Neutrophil (primary cell): ENCODE data around the gene BMP5.

Experiments
- H3K27ac ChIP-seq: fragments of 200-600 bp; sonication (generic); 2 replicates; pipeline ENCODE4 v1.5.1; 2016; ENCODE audit warnings: mild to moderate bottlenecking, moderate library complexity
- H3K27me3 ChIP-seq: fragments of 200-600 bp; sonication (generic); 2 replicates; pipeline ENCODE4 v1.6.0; 2016; ENCODE audit warnings: mild to moderate bottlenecking
- H3K36me3 ChIP-seq: fragments of 200-600 bp; sonication (generic); 2 replicates; pipeline ENCODE4 v1.5.1; 2017
- H3K4me1 ChIP-seq, 2 experiments: fragments of 200-600 bp in 1 of 2; sonication (generic) in 1 of 2; 1 replicate in 1 of 2; 2 replicates in 1 of 2; pipeline versions ENCODE4 v1.5.1 to v1.6.1; 2013 to 2016; ENCODE audit warnings: low read depth in 1 of 2, low read length in 1 of 2, mild to moderate bottlenecking in 1 of 2, moderate library complexity in 1 of 2; ENCODE audit not compliant: control insufficient read depth in 1 of 2, insufficient read depth in 1 of 2
- H3K4me3 ChIP-seq, 2 experiments: fragments of 200-600 bp in 1 of 2; sonication (generic) in 1 of 2; 1 replicate in 1 of 2; 2 replicates in 1 of 2; pipeline ENCODE4 v1.5.1; 2013 to 2016; ENCODE audit warnings: low read depth in 1 of 2, low read length in 1 of 2, mild to moderate bottlenecking in 1 of 2, moderate library complexity in 1 of 2
- H3K9me3 ChIP-seq: fragments of 200-600 bp; sonication (generic); 2 replicates; pipeline ENCODE4 v1.5.1; 2016
- CTCF ChIP-seq: fragments of 200-600 bp; sonication (generic); IDR thresholded peaks from 2 replicates; pipeline ENCODE4 v1.5.1; 2016; ENCODE audit warnings: antibody characterized with exemption

The BMP5 gene

GRCh38 chr6:55748880-55749279, 126.5 kb downstream of the BMP5 start:
- H3K9me3 ChIP-seq, result no peaks in the 10 kb centered on the region
- no peak overlapping the region for H3K27ac ChIP-seq
- no peaks in the 10 kb centered on the region for H3K27me3 ChIP-seq
- H3K4me1 ChIP-seq, result no peaks in the 10 kb centered on the region
- no peak overlapping the region for H3K4me3 ChIP-seq
- no peaks in the 10 kb centered on the region for H3K36me3 ChIP-seq
- TF ChIP-seq CTCF, result no peak

- H3K36me3 ChIP-seq, result no peaks in the 10 kb centered on the region
- no peaks in the 10 kb centered on the region for H3K9me3 ChIP-seq
- H3K27ac ChIP-seq, result no peak overlapping the region
- H3K27me3 ChIP-seq, result no peaks in the 10 kb centered on the region
- no peak overlapping the region for H3K4me3 ChIP-seq
- TF ChIP-seq CTCF, result no peak
- H3K4me1 ChIP-seq, result no peaks in the 10 kb centered on the region
Measured at GRCh38 chr6:55746473-55746872, 128.9 kb downstream of the BMP5 start.

GRCh38 chr6:55734256-55734655, 141.1 kb downstream of the BMP5 start:
- no peaks in the 10 kb centered on the region for H3K9me3 ChIP-seq
- no peaks in the 10 kb centered on the region for H3K36me3 ChIP-seq
- no peak overlapping the region for H3K4me3 ChIP-seq
- no peak overlapping the region for H3K27ac ChIP-seq
- TF ChIP-seq CTCF, result no peak
- no peaks in the 10 kb centered on the region for H3K27me3 ChIP-seq
- H3K4me1 ChIP-seq, result no peaks in the 10 kb centered on the region

DNA sequence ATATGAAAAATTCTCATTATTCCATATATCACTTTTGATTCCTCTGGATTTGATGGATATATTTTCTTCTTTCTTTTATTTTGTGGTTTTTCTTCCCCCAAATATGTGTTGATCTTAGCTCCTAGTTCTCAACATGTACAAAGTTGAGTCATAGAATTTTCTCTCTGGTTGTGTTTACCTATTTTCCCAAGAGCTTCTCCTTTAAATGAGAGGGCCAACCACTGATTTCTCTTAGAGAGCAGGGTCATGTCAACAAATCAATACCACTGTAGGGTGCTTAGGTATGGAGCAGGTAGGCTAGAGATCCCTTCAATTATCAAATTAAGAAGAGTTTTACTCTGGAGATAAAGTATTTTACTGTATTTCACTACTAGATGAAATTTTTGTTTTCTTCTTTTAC, 145.7 kb downstream of the BMP5 start:
- no peak overlapping the region for H3K27ac ChIP-seq

GRCh38 chr6:55726144-55726543, 149.2 kb downstream of the BMP5 start:
- Histone ChIP-seq H3K36me3 (no peaks in the 10 kb centered on the region), H3K4me3 (no peak overlapping the region), H3K27me3 (no peaks in the 10 kb centered on the region), H3K27ac (no peak overlapping the region), H3K4me1 (no peaks in the 10 kb centered on the region), H3K9me3 (no peaks in the 10 kb centered on the region)
- TF ChIP-seq CTCF, result no peak

More for the DNA sequence above, 145.7 kb downstream of the BMP5 start:
- H3K27me3 ChIP-seq, result no peaks in the 10 kb centered on the region
- TF ChIP-seq CTCF, result no peak
- no peak overlapping the region for H3K4me3 ChIP-seq
- H3K36me3 ChIP-seq, result no peaks in the 10 kb centered on the region
- no peaks in the 10 kb centered on the region for H3K9me3 ChIP-seq
- H3K4me1 ChIP-seq, result no peaks in the 10 kb centered on the region

DNA sequence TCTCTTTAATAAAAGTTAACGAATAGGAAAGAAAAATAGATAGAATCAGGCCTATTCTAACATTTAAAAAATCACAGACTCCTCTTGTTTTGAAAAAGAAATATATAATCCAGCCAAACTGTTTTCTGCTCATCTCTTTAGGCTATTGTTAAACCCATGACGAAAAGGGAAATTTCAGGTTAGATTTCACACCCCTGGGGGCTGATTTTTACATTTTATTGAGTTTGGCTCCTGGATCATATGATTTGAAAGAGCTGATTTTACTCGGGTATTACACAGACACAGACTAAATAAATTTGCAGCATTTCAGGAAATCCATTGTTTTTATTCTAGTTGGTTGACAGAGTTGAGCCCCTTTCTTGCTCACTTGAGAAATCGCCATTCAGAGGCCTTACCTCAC, 160.6 kb downstream of the BMP5 start:
- Histone ChIP-seq H3K9me3 (no peaks in the 10 kb centered on the region), H3K4me3 (no peak overlapping the region), H3K36me3 (no peaks in the 10 kb centered on the region), H3K27me3 (no peaks in the 10 kb centered on the region), H3K4me1 (no peaks in the 10 kb centered on the region), H3K27ac (no peak overlapping the region)
- no peak for TF ChIP-seq CTCF
